GDM1 (cell line): ENCODE results near the gene NDUFC2.
"Not testable (repeated sequence)": the region's sequence is repeated elsewhere in the genome, so short reads cannot be mapped to it uniquely, and the experiment has no call there.

ENCODE experiments used
- DNase-seq: peaks from one replicate; lab custom pipeline; 2025; lab: John Stamatoyannopoulos, UW

The NDUFC2 gene

GRCh38 chr11:78030429-78031325, 49.0 kb downstream of the NDUFC2 start:
- no peak for DNase-seq

GRCh38 chr11:78028423-78028822, 51.2 kb downstream of the NDUFC2 start:
- not testable (repeated sequence) for DNase-seq

- no peak for DNase-seq
Observed at GRCh38 chr11:78027759-78028158, 51.9 kb downstream of the NDUFC2 start.

- DNase-seq: no peak
Observed at GRCh38 chr11:78025378-78025777, 54.3 kb downstream of the NDUFC2 start.

GRCh38 chr11:78023426-78023825, 56.2 kb downstream of the NDUFC2 start:
- DNase-seq: no peak

GRCh38 chr11:78022397-78023396, 57.0 kb downstream of the NDUFC2 start, which contains the start of gene KCTD14:
Gene KCTD14 (minus strand): TSS chr11:78023276. CDS start chr11:78023249, 27 bp downstream.
- DNase-seq: no peak

- DNase-seq: no peak
Observed at GRCh38 chr11:78021611-78022010, 58.1 kb downstream of the NDUFC2 start.

- no peak for DNase-seq
Observed at GRCh38 chr11:78020246-78020645, 59.4 kb downstream of the NDUFC2 start.

GRCh38 chr11:78019808-78020207, 59.9 kb downstream of the NDUFC2 start:
- DNase-seq: no peak
